OCI-LY7 (cell line): ENCODE data around the gene HIVEP3. TPM values are rescaled to one million over a fixed set of nuclear protein-coding genes. Genes with fewer than 3 reads are reported as not detected.

Experiments used
- BruUV-seq: library from RNA; stranded (reverse); fragments of 400-500 nt; replicated peaks from 2 replicates; lab custom pipeline; 2021; lab: Mats Ljungman, UMichigan
- CTCF ChIA-PET: fragments of 300-600 bp; sonication (Branson Sonifier 250); formaldehyde crosslinking; loops from one replicate; lab custom pipeline; 2022; ENCODE audit warnings: antibody characterized with exemption; ENCODE audit not compliant: unreplicated experiment; lab: Charles Lee
- POLR2A ChIA-PET: fragments of 300-600 bp; sonication (Branson Sonifier 250); formaldehyde crosslinking; loops from one replicate; lab custom pipeline; 2022; ENCODE audit warnings: antibody characterized with exemption; lab: Charles Lee
- DNase-seq: peaks from one replicate; pipeline ENCODE4 v3.0.0-alpha.2; 2015; ENCODE audit warnings: low spot score
- H2AFZ ChIP-seq: fragments of 200-600 bp; sonication (generic), shearing (Covaris generic); 2 replicates; pipeline ENCODE4 v1.6.1; 2014; ENCODE audit warnings: mild to moderate bottlenecking, antibody characterized with exemption, low read length, moderate library complexity
- H3K27ac ChIP-seq: fragments of 200-600 bp; sonication (generic); 2 replicates; pipeline ENCODE4 v1.5.1; 2014; ENCODE audit warnings: mixed run types, low read depth, mild to moderate bottlenecking, moderate library complexity, low read length, inconsistent platforms; ENCODE audit not compliant: poor library complexity, severe bottlenecking
- H3K36me3 ChIP-seq: fragments of 200-600 bp; sonication (generic); 2 replicates; pipeline ENCODE4 v1.6.1; 2014; ENCODE audit warnings: mild to moderate bottlenecking, antibody characterized with exemption, low read length, moderate library complexity, mixed read lengths; ENCODE audit not compliant: insufficient read depth
- H3K4me1 ChIP-seq: fragments of 200-600 bp; sonication (generic); 2 replicates; pipeline ENCODE4 v1.5.1; 2014; ENCODE audit warnings: mild to moderate bottlenecking, low read length; ENCODE audit not compliant: insufficient read depth, poor library complexity, severe bottlenecking
- H3K4me2 ChIP-seq: fragments of 200-600 bp; sonication (generic); 2 replicates; pipeline ENCODE4 v1.6.1; 2014; ENCODE audit warnings: mild to moderate bottlenecking, low read length
- H3K4me3 ChIP-seq: fragments of 200-600 bp; sonication (generic); 2 replicates; pipeline ENCODE4 v1.5.1; 2014; ENCODE audit warnings: mild to moderate bottlenecking, low read depth, low read length; ENCODE audit not compliant: poor library complexity, severe bottlenecking
- H3K79me2 ChIP-seq: fragments of 200-600 bp; sonication (generic); 2 replicates; pipeline ENCODE4 v1.6.1; 2016; ENCODE audit warnings: low read depth, mild to moderate bottlenecking, low read length, moderate library complexity, mixed read lengths; ENCODE audit not compliant: insufficient read depth
- H3K9me2 ChIP-seq: fragments of 200-600 bp; sonication (generic); 2 replicates; pipeline ENCODE4 v1.6.1; 2016; ENCODE audit warnings: mild to moderate bottlenecking, low read length, mixed read lengths; ENCODE audit not compliant: insufficient read depth
- H3K9me3 ChIP-seq: fragments of 200-600 bp; sonication (generic); 2 replicates; pipeline ENCODE4 v1.6.1; 2014; ENCODE audit warnings: mild to moderate bottlenecking, mixed run types, low read length, mixed read lengths
- H4K20me1 ChIP-seq: fragments of 200-600 bp; sonication (generic); 2 replicates; pipeline ENCODE4 v1.6.1; 2014; ENCODE audit warnings: mild to moderate bottlenecking, antibody characterized with exemption, low read length, moderate library complexity, mixed read lengths; ENCODE audit not compliant: insufficient read depth
- EZH2phosphoT487 ChIP-seq: fragments of 200-600 bp; sonication (generic); IDR thresholded peaks from 2 replicates; pipeline ENCODE4 v1.6.1; 2018; ENCODE audit warnings: low read depth, borderline replicate concordance, mild to moderate bottlenecking, mixed run types, antibody characterized with exemption, low read length, moderate library complexity, mixed read lengths
- intact Hi-C: fragments of 100-400 bp; cut with micrococcal nuclease; formaldehyde crosslinking; loops from one replicate; pipeline ENCODE4 v1.10.0; 2022; ENCODE audit not compliant: unreplicated experiment
- total RNA-seq, 2 experiments: library from RNA; depleted of rRNA in 1 of 2; stranded (reverse); fragments of >200 nt in 1 of 2; shearing (Covaris generic) in 1 of 2; gene quantifications; 2 replicates each; pipeline ENCODE4 v1.2.3, GENCODE V29; 2014 to 2022
- TF ChIP-seq, protein P1 (sequence below): fragments of 200-600 bp; sonication (generic); conservative IDR thresholded peaks from 2 replicates; pipeline ENCODE4 v1.5.1; 2014; ENCODE audit warnings: mild to moderate bottlenecking, antibody characterized with exemption, low read length, moderate library complexity, mixed read lengths

HIVEP3 gene
- total RNA-seq, 2 experiments from 2014 or later: 0.53 to 0.60 TPM

DNA sequence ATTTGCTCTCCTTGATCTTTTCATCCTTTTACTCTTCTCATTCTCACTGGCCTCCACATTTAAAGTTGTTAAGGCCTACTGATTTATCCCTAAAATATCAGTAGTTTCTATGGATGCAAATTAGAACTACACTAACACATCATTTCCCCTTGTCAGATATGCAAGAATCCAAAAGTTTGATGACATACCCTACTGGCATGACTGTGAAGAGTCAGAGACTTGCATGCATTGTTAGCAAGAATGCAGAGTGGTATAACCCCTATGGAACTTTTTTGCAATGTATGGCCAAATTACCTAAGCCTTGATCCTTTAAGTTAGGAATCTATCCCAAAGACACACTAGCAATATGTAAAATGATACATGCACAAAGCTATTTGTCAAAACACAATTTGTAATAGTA lies 23.6 kb upstream of the HIVEP3 start:
- H3K4me1 ChIP-seq: no peaks in the 10 kb centered on the region
- H3K27ac ChIP-seq: no peak overlapping the region
- H3K4me3 ChIP-seq: no peak overlapping the region
- intact Hi-C loops: no loop called here
- no peak for TF ChIP-seq EZH2phosphoT487
- TF ChIP-seq, protein P1, sequence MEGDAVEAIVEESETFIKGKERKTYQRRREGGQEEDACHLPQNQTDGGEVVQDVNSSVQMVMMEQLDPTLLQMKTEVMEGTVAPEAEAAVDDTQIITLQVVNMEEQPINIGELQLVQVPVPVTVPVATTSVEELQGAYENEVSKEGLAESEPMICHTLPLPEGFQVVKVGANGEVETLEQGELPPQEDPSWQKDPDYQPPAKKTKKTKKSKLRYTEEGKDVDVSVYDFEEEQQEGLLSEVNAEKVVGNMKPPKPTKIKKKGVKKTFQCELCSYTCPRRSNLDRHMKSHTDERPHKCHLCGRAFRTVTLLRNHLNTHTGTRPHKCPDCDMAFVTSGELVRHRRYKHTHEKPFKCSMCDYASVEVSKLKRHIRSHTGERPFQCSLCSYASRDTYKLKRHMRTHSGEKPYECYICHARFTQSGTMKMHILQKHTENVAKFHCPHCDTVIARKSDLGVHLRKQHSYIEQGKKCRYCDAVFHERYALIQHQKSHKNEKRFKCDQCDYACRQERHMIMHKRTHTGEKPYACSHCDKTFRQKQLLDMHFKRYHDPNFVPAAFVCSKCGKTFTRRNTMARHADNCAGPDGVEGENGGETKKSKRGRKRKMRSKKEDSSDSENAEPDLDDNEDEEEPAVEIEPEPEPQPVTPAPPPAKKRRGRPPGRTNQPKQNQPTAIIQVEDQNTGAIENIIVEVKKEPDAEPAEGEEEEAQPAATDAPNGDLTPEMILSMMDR: no peak
- H3K9me3 ChIP-seq: peaks cover 8% of the 10 kb centered on the region
- no peak overlapping the region for H2AFZ ChIP-seq
- H4K20me1 ChIP-seq: no peaks in the 10 kb centered on the region
- no peaks in the 10 kb centered on the region for H3K36me3 ChIP-seq
- ChIA-PET POLR2A (no interaction called here), CTCF (no interaction called here)
- no peaks in the 10 kb centered on the region for H3K79me2 ChIP-seq
- no peak overlapping the region for H3K4me2 ChIP-seq
- BruUV-seq: no TSS peak
- H3K9me2 ChIP-seq: no peaks in the 10 kb centered on the region
- DNase-seq: no peak

DNA sequence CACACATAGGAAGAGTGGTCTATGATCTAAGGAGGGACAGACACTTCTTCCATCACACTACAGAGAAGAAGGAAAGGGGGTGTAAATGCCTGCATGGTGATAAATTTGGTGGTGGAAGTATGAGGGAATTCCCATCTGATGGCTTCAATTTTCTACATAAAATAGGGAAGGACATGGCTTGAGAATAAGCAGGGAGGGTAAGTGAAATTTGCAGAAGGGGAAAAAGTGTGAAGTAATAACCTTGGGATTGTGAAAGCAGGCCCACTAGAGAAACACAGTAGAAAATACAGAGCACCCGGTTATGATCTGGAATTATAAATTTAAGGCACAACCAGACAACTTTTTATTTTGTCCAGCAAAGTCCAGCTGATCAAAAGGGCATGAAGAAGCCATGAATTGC lies 22.7 kb upstream of the HIVEP3 start:
- no TSS peak for BruUV-seq
- H3K27ac ChIP-seq: no peak overlapping the region
- H3K4me1 ChIP-seq: no peaks in the 10 kb centered on the region
- H3K9me2 ChIP-seq: no peaks in the 10 kb centered on the region
- intact Hi-C loops: no loop called here
- no peak overlapping the region for H2AFZ ChIP-seq
- DNase-seq: no peak
- no peak overlapping the region for H3K4me3 ChIP-seq
- H3K4me2 ChIP-seq: no peak overlapping the region
- ChIA-PET POLR2A (no interaction called here), CTCF (no interaction called here)
- H3K79me2 ChIP-seq: no peaks in the 10 kb centered on the region
- H4K20me1 ChIP-seq: no peaks in the 10 kb centered on the region
- TF ChIP-seq, protein P1: no peak
- TF ChIP-seq EZH2phosphoT487: no peak
- no peaks in the 10 kb centered on the region for H3K36me3 ChIP-seq
- peaks cover 8% of the 10 kb centered on the region for H3K9me3 ChIP-seq

DNA sequence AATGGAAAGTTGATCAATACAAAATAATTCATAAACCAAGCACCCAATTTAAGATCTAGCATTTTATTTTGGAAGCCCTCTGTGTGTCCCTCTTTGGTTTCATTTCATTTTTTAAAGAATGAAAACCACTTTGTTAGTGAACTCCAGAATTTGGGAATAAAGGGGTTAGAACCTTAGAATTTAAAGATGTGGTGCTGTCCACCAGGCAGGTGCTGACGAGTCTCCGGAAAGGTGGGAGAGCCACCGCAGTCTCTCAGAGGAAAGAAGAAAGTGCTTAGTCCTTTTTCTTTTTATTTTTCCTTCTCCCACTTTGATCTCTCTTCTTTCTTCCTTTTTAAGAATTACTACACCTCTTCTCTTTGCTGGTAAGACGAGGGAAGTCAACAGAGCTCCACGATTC lies 20.5 kb upstream of the HIVEP3 start:
- no peak for TF ChIP-seq EZH2phosphoT487
- TF ChIP-seq, protein P1: no peak
- no peaks in the 10 kb centered on the region for H3K9me2 ChIP-seq
- H4K20me1 ChIP-seq: no peaks in the 10 kb centered on the region
- peaks cover 8% of the 10 kb centered on the region for H3K9me3 ChIP-seq
- DNase-seq: no peak
- intact Hi-C loops: no loop called here
- H3K79me2 ChIP-seq: no peaks in the 10 kb centered on the region
- ChIA-PET CTCF (no interaction called here), POLR2A (no interaction called here)
- H3K4me3 ChIP-seq: no peak overlapping the region
- H3K36me3 ChIP-seq: no peaks in the 10 kb centered on the region
- no peaks in the 10 kb centered on the region for H3K4me1 ChIP-seq
- no TSS peak for BruUV-seq
- no peak overlapping the region for H2AFZ ChIP-seq
- no peak overlapping the region for H3K4me2 ChIP-seq
- H3K27ac ChIP-seq: no peak overlapping the region
